PC-3 (cell line): ENCODE results near the gene TBX15.

ENCODE experiments used
- EZH2 ChIP-seq: fragments of 300-600 bp; sonication (generic); IDR thresholded peaks from one replicate; pipeline ENCODE4 v1.6.1; 2017; ENCODE audit warnings: antibody characterized with exemption, mild to moderate bottlenecking, low read length; ENCODE audit not compliant: unreplicated experiment
- EZH2phosphoT487 ChIP-seq: fragments of 300-600 bp; sonication (generic); IDR thresholded peaks from 2 replicates; pipeline ENCODE4 v1.6.1; 2018; ENCODE audit warnings: mild to moderate bottlenecking, antibody characterized with exemption, low read length, borderline replicate concordance
- TF ChIP-seq, protein P1 (sequence below): fragments of 300-600 bp; sonication (generic); conservative IDR thresholded peaks from 2 replicates; pipeline ENCODE4 v1.5.1; 2017; ENCODE audit warnings: antibody characterized with exemption, low read depth, mild to moderate bottlenecking, low read length

DNA sequence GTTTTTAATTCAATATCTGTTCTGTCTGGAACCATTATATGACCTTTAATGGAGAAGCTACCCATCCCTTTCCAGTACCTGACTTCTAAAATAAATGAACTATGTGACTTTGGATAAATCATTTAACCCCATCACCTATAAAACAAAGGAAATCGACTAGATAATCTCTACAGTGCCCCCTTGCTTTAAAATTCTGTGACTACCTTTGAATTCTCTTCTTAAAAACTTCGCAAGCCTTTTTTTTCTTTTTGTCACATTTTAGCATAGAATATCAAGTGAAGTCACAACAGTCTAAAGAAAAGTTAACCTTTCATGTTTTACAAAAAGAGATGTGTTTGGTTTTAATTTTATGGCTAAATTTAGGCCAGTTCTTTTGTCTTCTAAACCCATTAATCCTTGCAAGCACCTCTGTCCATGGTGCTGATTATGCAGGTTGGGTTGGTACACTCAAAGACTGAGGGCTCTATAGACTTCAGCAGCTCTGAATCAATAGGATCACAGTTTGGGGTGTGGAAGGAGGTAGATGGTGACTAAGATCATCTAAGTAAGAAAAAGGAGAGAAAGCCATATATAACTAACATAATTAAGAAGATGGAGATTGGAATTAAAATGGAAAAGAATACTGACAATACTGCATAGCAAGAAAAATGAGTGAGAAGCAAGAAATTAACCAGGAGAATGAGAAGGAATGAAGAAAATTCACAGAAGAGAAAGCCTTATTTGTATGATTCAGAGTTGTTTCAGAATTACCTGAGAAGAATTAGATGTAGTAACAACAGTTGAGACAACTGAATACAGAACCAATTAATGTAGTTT, 59.2 kb downstream of the TBX15 start:
- TF ChIP-seq, protein P1, sequence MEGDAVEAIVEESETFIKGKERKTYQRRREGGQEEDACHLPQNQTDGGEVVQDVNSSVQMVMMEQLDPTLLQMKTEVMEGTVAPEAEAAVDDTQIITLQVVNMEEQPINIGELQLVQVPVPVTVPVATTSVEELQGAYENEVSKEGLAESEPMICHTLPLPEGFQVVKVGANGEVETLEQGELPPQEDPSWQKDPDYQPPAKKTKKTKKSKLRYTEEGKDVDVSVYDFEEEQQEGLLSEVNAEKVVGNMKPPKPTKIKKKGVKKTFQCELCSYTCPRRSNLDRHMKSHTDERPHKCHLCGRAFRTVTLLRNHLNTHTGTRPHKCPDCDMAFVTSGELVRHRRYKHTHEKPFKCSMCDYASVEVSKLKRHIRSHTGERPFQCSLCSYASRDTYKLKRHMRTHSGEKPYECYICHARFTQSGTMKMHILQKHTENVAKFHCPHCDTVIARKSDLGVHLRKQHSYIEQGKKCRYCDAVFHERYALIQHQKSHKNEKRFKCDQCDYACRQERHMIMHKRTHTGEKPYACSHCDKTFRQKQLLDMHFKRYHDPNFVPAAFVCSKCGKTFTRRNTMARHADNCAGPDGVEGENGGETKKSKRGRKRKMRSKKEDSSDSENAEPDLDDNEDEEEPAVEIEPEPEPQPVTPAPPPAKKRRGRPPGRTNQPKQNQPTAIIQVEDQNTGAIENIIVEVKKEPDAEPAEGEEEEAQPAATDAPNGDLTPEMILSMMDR: no peak
- no peak for TF ChIP-seq EZH2
- TF ChIP-seq EZH2phosphoT487: no peak
